Upper lobe of right lung (tissue), 1 donor: Measurements from ENCODE around the gene PEX26. TPM values are rescaled to one million over a fixed set of nuclear protein-coding genes. Genes with fewer than 3 reads are reported as not detected.

Source experiments
- ATAC-seq: fragments of 200-7000 bp; cut with Tn5 transposase; one replicate; pipeline ENCODE4 v1.9.1; 2020; ENCODE audit warnings: mild to moderate bottlenecking, moderate library complexity
- DNase-seq: peaks from one replicate; pipeline ENCODE4 v3.0.0-alpha.2; 2020
- H3K27ac ChIP-seq: fragments of 200-600 bp; one replicate; pipeline ENCODE4 v1.8.0; 2022
- H3K27me3 ChIP-seq: fragments of 200-600 bp; one replicate; pipeline ENCODE4 v1.8.0; 2022; ENCODE audit warnings: mild to moderate bottlenecking
- H3K36me3 ChIP-seq: fragments of 200-600 bp; one replicate; pipeline ENCODE4 v1.8.0; 2022
- H3K4me1 ChIP-seq: fragments of 200-600 bp; one replicate; pipeline ENCODE4 v1.8.0; 2022
- H3K4me3 ChIP-seq: fragments of 200-600 bp; one replicate; pipeline ENCODE4 v1.8.0; 2022; ENCODE audit warnings: mild to moderate bottlenecking
- H3K9me3 ChIP-seq: fragments of 200-600 bp; one replicate; pipeline ENCODE4 v1.8.0; 2022
- intact Hi-C: fragments of 100-400 bp; cut with DNase I; formaldehyde crosslinking; loops from one replicate; pipeline ENCODE4 v1.11.0; 2022
- total RNA-seq: library from RNA; stranded (reverse); fragmentation: NEBNext Ultra II Directional; extraction: Animal tissue kit (Norgen Biotek cat#: 25700); gene quantifications from one replicate; pipeline ENCODE4 v1.2.1, GENCODE V29; 2021
- TF ChIP-seq, protein P1 (sequence below): fragments of 200-600 bp; IDR thresholded peaks from one replicate; pipeline ENCODE4 v1.8.0; 2022; ENCODE audit warnings: antibody characterized with exemption
- donor health status: DM: no; HTN: yes; CAD: no; lungs with severe emphysema.

PEX26 gene
- total RNA-seq, 1 donor from 2014 or later: 35.5 TPM

- no peak for ATAC-seq
Measured at GRCh38 chr22:18113680-18114394, 36.0 kb downstream of the PEX26 start.

DNA sequence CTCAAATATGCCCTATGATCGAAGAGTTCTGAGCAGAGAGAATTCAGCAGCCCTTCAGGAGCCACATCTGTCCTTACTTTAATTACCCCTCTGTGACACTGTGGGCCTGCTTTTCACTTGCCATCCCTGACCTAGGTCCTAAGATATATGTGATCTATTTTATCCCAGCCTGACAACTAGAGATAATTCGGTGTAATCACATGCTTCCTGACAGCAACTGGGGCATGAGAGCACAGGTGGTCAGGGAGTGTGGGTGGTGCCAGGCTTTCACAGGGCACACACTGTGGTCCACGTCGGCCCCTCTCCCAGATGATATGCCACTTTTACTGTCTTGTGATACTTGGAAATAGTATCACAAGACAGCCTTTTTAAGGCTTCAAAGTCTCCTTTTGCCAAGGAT, 36.7 kb downstream of the PEX26 start:
- peaks cover 14% of the 10 kb centered on the region for H3K4me1 ChIP-seq
- no peak for DNase-seq
- no peak overlapping the region for H3K27ac ChIP-seq
- intact Hi-C loops: no loop called here
- H3K4me3 ChIP-seq: no peak overlapping the region
- no peaks in the 10 kb centered on the region for H3K36me3 ChIP-seq
- TF ChIP-seq, protein P1, sequence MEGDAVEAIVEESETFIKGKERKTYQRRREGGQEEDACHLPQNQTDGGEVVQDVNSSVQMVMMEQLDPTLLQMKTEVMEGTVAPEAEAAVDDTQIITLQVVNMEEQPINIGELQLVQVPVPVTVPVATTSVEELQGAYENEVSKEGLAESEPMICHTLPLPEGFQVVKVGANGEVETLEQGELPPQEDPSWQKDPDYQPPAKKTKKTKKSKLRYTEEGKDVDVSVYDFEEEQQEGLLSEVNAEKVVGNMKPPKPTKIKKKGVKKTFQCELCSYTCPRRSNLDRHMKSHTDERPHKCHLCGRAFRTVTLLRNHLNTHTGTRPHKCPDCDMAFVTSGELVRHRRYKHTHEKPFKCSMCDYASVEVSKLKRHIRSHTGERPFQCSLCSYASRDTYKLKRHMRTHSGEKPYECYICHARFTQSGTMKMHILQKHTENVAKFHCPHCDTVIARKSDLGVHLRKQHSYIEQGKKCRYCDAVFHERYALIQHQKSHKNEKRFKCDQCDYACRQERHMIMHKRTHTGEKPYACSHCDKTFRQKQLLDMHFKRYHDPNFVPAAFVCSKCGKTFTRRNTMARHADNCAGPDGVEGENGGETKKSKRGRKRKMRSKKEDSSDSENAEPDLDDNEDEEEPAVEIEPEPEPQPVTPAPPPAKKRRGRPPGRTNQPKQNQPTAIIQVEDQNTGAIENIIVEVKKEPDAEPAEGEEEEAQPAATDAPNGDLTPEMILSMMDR: no peak
- H3K9me3 ChIP-seq: no peaks in the 10 kb centered on the region
- ATAC-seq: no peak
- H3K27me3 ChIP-seq: peaks cover 14% of the 10 kb centered on the region

More at GRCh38 chr22:18113680-18114394, 36.0 kb downstream of the PEX26 start:
- Histone ChIP-seq H3K4me3 (no peak overlapping the region), H3K27ac (no peak overlapping the region), H3K9me3 (no peaks in the 10 kb centered on the region), H3K36me3 (no peaks in the 10 kb centered on the region), H3K4me1 (peaks cover 14% of the 10 kb centered on the region), H3K27me3 (peaks cover 18% of the 10 kb centered on the region)
- intact Hi-C loops: no loop called here
- no peak for DNase-seq
- TF ChIP-seq, protein P1: no peak

- no peak overlapping the region for H3K27ac ChIP-seq
Measured at GRCh38 chr22:18114976-18115652, 37.3 kb downstream of the PEX26 start.

DNA sequence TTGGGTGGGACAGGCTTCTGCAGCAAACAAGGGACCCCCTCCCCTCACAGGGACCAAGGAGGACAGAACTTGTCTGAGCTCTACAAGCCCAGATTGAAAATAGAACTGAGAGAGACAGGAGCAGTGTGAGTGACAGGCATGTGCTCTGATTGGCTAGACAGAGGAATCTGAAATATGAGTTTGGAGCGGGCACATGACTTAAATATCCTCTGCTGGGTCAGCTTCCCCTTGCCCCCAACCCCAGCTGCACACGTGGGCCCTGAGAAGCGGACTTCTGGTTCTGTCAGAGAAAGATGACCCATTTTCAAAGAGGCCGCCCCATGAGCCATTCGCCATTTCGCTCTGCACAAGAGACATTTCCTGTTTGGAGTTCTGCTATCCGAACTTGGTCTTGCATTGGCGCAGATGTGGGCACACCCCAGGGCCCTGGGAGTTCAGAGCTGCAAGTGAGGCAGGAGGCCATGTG, 38.1 kb downstream of the PEX26 start:
- Histone ChIP-seq H3K9me3 (no peaks in the 10 kb centered on the region), H3K36me3 (no peaks in the 10 kb centered on the region), H3K4me1 (peaks cover 2% of the 10 kb centered on the region), H3K4me3 (no peak overlapping the region), H3K27ac (no peak overlapping the region), H3K27me3 (peaks cover under 1% of the 10 kb centered on the region)
- ATAC-seq (no peak), DNase-seq (no peak)
- intact Hi-C loops: no loop called here
- TF ChIP-seq, protein P1: no peak

More at GRCh38 chr22:18114976-18115652, 37.3 kb downstream of the PEX26 start:
- Histone ChIP-seq H3K36me3 (no peaks in the 10 kb centered on the region), H3K9me3 (no peaks in the 10 kb centered on the region), H3K27me3 (peaks cover 9% of the 10 kb centered on the region), H3K4me1 (peaks cover 10% of the 10 kb centered on the region), H3K4me3 (no peak overlapping the region)
- no peak for ATAC-seq
- TF ChIP-seq, protein P1: no peak
- no peak for DNase-seq
- intact Hi-C loops: no loop called here

DNA sequence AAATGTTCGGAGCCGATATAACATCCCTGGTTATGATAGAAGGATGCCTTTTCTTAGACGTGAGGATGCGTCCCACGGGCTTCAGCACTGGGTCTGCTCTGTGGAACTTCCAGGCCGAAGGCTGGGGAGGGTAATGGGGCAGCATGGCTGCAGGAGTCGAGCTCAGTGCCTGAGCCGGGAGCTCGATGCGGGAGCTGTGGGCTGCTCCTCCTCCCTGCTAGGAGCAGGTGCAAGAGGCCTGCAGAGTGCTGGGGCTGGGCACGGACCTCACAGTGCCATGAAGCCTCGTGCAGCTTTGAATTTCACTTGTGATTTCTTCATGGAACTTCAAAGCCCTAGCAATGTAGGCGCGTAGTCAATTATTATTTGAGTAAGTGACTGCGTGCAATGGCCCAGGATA, 38.8 kb downstream of the PEX26 start:
- intact Hi-C loops: no loop called here
- Histone ChIP-seq H3K36me3 (no peaks in the 10 kb centered on the region), H3K27me3 (no peaks in the 10 kb centered on the region), H3K27ac (no peak overlapping the region), H3K4me3 (no peak overlapping the region), H3K9me3 (no peaks in the 10 kb centered on the region), H3K4me1 (no peaks in the 10 kb centered on the region)
- no peak for DNase-seq
- TF ChIP-seq, protein P1: no peak
- ATAC-seq: no peak
